Aorta (tissue), 5 donors: ENCODE results near the gene OR2T8. TPM values are rescaled to one million over a fixed set of nuclear protein-coding genes. Genes with fewer than 3 reads are reported as not detected.
A peak's percentile ranks its signal among the peaks of the same experiment; 100 is the strongest.
"Not testable (repeated sequence)": the region's sequence is repeated elsewhere in the genome, so short reads cannot be mapped to it uniquely, and the experiment has no call there.

Experiments
- ATAC-seq: fragments of 200-7000 bp; cut with Tn5 transposase; one replicate; pipeline ENCODE4 v1.9.1; 2022; ENCODE audit warnings: moderate library complexity; ENCODE audit not compliant: low FRiP score
- DNase-seq, 2 donors: peaks; one replicate each; pipeline ENCODE4 v3.0.0-alpha.2; 2020
- H3K27ac ChIP-seq, 2 donors: one replicate each; pipeline ENCODE4 v1.5.1; 2013; ENCODE audit warnings: low read length in 2 of 2, mild to moderate bottlenecking in 2 of 2, moderate library complexity in 2 of 2, control low read depth in 1 of 2, inconsistent platforms in 1 of 2, low read depth in 1 of 2
- H3K27me3 ChIP-seq, 2 donors: one replicate each; pipeline ENCODE4 v1.6.1; 2013; ENCODE audit warnings: control low read depth in 1 of 2, low read length in 1 of 2, mild to moderate bottlenecking in 1 of 2, moderate library complexity in 1 of 2; ENCODE audit not compliant: insufficient read depth in 2 of 2, control insufficient read depth in 1 of 2
- H3K36me3 ChIP-seq, 2 donors: one replicate each; pipeline ENCODE4 v1.6.1; 2013; ENCODE audit warnings: control low read depth in 1 of 2, low read length in 1 of 2, mild to moderate bottlenecking in 1 of 2; ENCODE audit not compliant: insufficient read depth in 2 of 2, control insufficient read depth in 1 of 2
- H3K4me1 ChIP-seq, 2 donors: one replicate each; pipeline ENCODE4 v1.6.1; 2013; ENCODE audit warnings: low read length in 2 of 2, control low read depth in 1 of 2, mild to moderate bottlenecking in 1 of 2, moderate library complexity in 1 of 2; ENCODE audit not compliant: insufficient read depth in 2 of 2, control insufficient read depth in 1 of 2
- H3K4me3 ChIP-seq, 2 donors: one replicate each; pipeline ENCODE4 v1.5.1; 2013; ENCODE audit warnings: low read length in 2 of 2, control low read depth in 1 of 2, mild to moderate bottlenecking in 1 of 2
- H3K9me3 ChIP-seq: one replicate; pipeline ENCODE4 v1.6.1; 2013; ENCODE audit warnings: mild to moderate bottlenecking, low read length; ENCODE audit not compliant: control insufficient read depth
- WGBS, 2 donors: extraction: QIAGEN DNeasy Blood & Tissue Kit; methylation state at CpG; one replicate each; pipeline ENCODE4 v1.1.7; 2013; 5-methylcytosine and 5-hydroxymethylcytosine counted together
- intact Hi-C, 2 donors: fragments of 100-400 bp; cut with DNase I; formaldehyde crosslinking; loops; one replicate each; pipeline versions ENCODE4 v1.14.2 to v1.15.0; 2022
- polyA plus RNA-seq, 2 donors: library from polyadenylated mRNA; stranded (reverse); fragments of 200-250 nt; gene quantifications; one replicate each; pipeline ENCODE4 v1.2.3, GENCODE V29; 2013
- total RNA-seq, 2 donors: library from RNA; stranded (reverse); fragmentation: NEBNext Ultra II Directional; extraction: Animal tissue kit (Norgen Biotek cat#: 25700); gene quantifications; one replicate each; pipeline ENCODE4 v1.2.1, GENCODE V29; 2021
- donor health status: healthy with polysubstance abuse.
- donor health status: Bipolar disorder and iron deficiency.
- donor health status: DM: no; HTN: no; CAD: no.
- donor health status: DM: no; HTN: no; CAD: no.
- donor health status: DM: yes; HTN: yes; CAD: no.

The OR2T8 gene
- total and polyA plus RNA-seq, 4 donors, result not detected

GRCh38 chr1:247936965-247937734 lies 17.1 kb downstream of the OR2T8 start:
- WGBS, 2 donors, result 15 to 17% methylated on average over 44 of the region's 44 CpGs
- H3K9me3 ChIP-seq, intact Hi-C loops, H3K27me3 ChIP-seq, H3K27ac ChIP-seq, H3K4me1 ChIP-seq, H3K4me3 ChIP-seq, H3K36me3 ChIP-seq: not testable (repeated sequence)
- ATAC-seq (peak; percentile 74), DNase-seq (peak; percentile 87)

- H3K36me3 ChIP-seq, result no peaks in the 10 kb centered on the region
Measured at GRCh38 chr1:247942624-247943023, 22.6 kb downstream of the OR2T8 start.

GRCh38 chr1:247948558-247948957 lies 28.5 kb downstream of the OR2T8 start, which contains the start of gene OR2L8:
TSS of gene OR2L8 (plus strand) at chr1:247948858. CDS start at chr1:247948858, 0 bp downstream.
- ATAC-seq (no peak), DNase-seq (no peak)
- no peaks in the 10 kb centered on the region for H3K4me1 ChIP-seq
- no peak within 1 kb of the TSS for H3K4me3 ChIP-seq
- no peaks in the 10 kb centered on the region for H3K36me3 ChIP-seq
- intact Hi-C loops, result no loop called here
- 79 to 83% methylated on average over 3 of the region's 3 CpGs for WGBS, 2 donors
- H3K27ac ChIP-seq, result no peak within 1 kb of the TSS
- H3K27me3 ChIP-seq, result no peaks in the 10 kb centered on the region
- H3K9me3 ChIP-seq, result no peaks in the 10 kb centered on the region

More at GRCh38 chr1:247942624-247943023, 22.6 kb downstream of the OR2T8 start:
- 70 to 81% methylated on average over 6 of the region's 6 CpGs for WGBS, 2 donors
- ATAC-seq (no peak), DNase-seq (no peak)
- Histone ChIP-seq H3K27me3 (no peaks in the 10 kb centered on the region), H3K4me1 (no peaks in the 10 kb centered on the region), H3K4me3 (no peak overlapping the region), H3K27ac (no peak overlapping the region), H3K9me3 (no peaks in the 10 kb centered on the region)
- intact Hi-C loops, result no loop called here

- intact Hi-C loops, result no loop called here
- ATAC-seq (no peak), DNase-seq (no peak)
- Histone ChIP-seq H3K27me3 (no peaks in the 10 kb centered on the region), H3K4me1 (no peaks in the 10 kb centered on the region), H3K9me3 (no peaks in the 10 kb centered on the region), H3K4me3 (no peak overlapping the region), H3K27ac (no peak overlapping the region), H3K36me3 (no peaks in the 10 kb centered on the region)
- 89 to 93% methylated on average over 1 of the region's 1 CpG for WGBS, 2 donors
Measured at GRCh38 chr1:247953408-247953807, 33.4 kb downstream of the OR2T8 start.

- no peaks in the 10 kb centered on the region for H3K27me3 ChIP-seq
- no peak overlapping the region for H3K27ac ChIP-seq
- WGBS, 2 donors, result 28% methylated on average over 3 of the region's 3 CpGs
- no peak overlapping the region for H3K4me3 ChIP-seq
- no peak for DNase-seq
- no peaks in the 10 kb centered on the region for H3K4me1 ChIP-seq
- no peak for ATAC-seq
- H3K9me3 ChIP-seq, result no peaks in the 10 kb centered on the region
- no peaks in the 10 kb centered on the region for H3K36me3 ChIP-seq
- intact Hi-C loops, result no loop called here
Measured at GRCh38 chr1:247961791-247962190, 41.7 kb downstream of the OR2T8 start.

- Histone ChIP-seq H3K36me3 (no peaks in the 10 kb centered on the region), H3K27ac (no peak overlapping the region), H3K9me3 (no peaks in the 10 kb centered on the region), H3K4me3 (no peak overlapping the region), H3K27me3 (no peaks in the 10 kb centered on the region), H3K4me1 (no peaks in the 10 kb centered on the region)
- no peak for DNase-seq
- no peak for ATAC-seq
- intact Hi-C loops, result no loop called here
- WGBS, 2 donors, result 67 to 72% methylated on average over 4 of the region's 4 CpGs
Measured at GRCh38 chr1:247962911-247963588, 43.0 kb downstream of the OR2T8 start.

- WGBS, 2 donors, result 84 to 89% methylated on average over 2 of the region's 2 CpGs
- H3K27me3 ChIP-seq, result no peaks in the 10 kb centered on the region
- H3K36me3 ChIP-seq, result no peaks in the 10 kb centered on the region
- peaks cover 2% of the 10 kb centered on the region for H3K9me3 ChIP-seq
- DNase-seq (no peak), ATAC-seq (no peak)
- intact Hi-C loops, result no loop called here
- H3K4me3 ChIP-seq, result no peak within 1 kb of the TSS
- no peaks in the 10 kb centered on the region for H3K4me1 ChIP-seq
- H3K27ac ChIP-seq, result no peak within 1 kb of the TSS
Measured at GRCh38 chr1:247964933-247965332, 44.9 kb downstream of the OR2T8 start, which contains the start of gene OR2AK2. TSS of gene OR2AK2 (plus strand) at chr1:247965233. CDS start at chr1:247965377, 144 bp downstream.

GRCh38 chr1:247966532-247967204 lies 46.6 kb downstream of the OR2T8 start:
- DNase-seq, result no peak
- Histone ChIP-seq H3K4me3 (no peak overlapping the region), H3K27ac (no peak overlapping the region), H3K36me3 (no peaks in the 10 kb centered on the region), H3K27me3 (no peaks in the 10 kb centered on the region), H3K9me3 (peaks cover 2% of the 10 kb centered on the region), H3K4me1 (no peaks in the 10 kb centered on the region)
- no peak for ATAC-seq
- WGBS, 2 donors, result 70 to 76% methylated on average over 5 of the region's 5 CpGs
- intact Hi-C loops, result no loop called here
